ENCODE results near the gene MME.
"Not testable (repeated sequence)": the region's sequence is repeated elsewhere in the genome, so short reads cannot be mapped to it uniquely, and the experiment has no call there.

DNA sequence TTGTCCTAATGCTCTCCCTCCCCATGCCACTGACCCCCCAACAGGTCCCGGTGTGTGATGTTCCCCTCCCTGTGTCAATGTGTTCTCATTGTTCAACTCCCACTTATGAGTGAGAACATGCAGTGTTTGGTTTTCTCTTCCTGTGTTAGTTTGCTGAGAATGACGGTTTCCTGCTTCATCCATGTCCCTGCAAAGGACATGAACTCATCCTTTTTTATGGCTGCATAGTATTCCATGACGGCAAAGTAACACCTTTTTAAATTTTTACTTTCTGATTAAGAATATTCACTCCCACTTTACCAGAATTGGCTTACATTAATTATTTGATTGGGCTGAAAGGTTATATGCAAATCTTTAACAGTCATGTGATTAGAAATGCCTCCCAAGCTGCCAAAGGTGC, 135.9 kb downstream of the MME start:
- TF ChIP-seq, protein P1, sequence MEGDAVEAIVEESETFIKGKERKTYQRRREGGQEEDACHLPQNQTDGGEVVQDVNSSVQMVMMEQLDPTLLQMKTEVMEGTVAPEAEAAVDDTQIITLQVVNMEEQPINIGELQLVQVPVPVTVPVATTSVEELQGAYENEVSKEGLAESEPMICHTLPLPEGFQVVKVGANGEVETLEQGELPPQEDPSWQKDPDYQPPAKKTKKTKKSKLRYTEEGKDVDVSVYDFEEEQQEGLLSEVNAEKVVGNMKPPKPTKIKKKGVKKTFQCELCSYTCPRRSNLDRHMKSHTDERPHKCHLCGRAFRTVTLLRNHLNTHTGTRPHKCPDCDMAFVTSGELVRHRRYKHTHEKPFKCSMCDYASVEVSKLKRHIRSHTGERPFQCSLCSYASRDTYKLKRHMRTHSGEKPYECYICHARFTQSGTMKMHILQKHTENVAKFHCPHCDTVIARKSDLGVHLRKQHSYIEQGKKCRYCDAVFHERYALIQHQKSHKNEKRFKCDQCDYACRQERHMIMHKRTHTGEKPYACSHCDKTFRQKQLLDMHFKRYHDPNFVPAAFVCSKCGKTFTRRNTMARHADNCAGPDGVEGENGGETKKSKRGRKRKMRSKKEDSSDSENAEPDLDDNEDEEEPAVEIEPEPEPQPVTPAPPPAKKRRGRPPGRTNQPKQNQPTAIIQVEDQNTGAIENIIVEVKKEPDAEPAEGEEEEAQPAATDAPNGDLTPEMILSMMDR (IDR thresholded peaks at IDR 0.05; ENCODE audit: low read depth, low read length): not testable (repeated sequence)
- not testable (repeated sequence) for TF ChIP-seq EZH2phosphoT487 (IDR thresholded peaks at IDR 0.05; ENCODE audit: low read depth)
